Measurements from ENCODE around the gene PTH1R.

DNA sequence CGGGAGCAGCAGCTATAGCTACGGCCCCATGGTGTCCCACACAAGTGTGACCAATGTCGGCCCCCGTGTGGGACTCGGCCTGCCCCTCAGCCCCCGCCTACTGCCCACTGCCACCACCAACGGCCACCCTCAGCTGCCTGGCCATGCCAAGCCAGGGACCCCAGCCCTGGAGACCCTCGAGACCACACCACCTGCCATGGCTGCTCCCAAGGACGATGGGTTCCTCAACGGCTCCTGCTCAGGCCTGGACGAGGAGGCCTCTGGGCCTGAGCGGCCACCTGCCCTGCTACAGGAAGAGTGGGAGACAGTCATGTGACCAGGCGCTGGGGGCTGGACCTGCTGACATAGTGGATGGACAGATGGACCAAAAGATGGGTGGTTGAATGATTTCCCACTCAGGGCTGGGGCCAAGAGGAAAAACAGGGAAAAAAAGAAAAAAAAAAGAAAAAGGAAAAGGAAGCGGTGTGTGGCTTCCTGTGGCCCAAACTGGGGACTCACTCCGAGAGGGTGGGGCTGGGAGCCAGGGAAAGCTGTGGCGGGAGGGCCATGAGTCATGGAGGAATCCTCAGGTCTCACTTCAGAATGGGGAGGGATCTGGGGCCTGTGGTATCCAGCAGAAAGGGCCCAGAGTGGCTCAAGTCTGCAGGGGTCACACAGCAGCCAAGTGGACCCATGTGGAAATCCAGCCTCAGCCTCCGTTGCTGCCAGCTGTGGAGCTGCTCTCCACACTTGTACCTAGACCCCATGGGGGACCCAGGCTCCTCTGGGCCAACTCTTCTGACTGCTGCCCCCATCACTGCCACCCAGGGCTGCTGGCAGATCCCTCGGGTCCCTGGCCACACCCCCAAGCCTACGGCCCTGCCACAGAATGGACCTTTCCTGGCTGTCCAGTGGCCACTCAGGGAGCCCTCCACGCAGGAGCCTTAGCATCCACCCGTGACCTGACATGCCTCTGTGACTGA lies 26.1 kb downstream of the PTH1R start:
- TF ChIP-seq, protein P1, sequence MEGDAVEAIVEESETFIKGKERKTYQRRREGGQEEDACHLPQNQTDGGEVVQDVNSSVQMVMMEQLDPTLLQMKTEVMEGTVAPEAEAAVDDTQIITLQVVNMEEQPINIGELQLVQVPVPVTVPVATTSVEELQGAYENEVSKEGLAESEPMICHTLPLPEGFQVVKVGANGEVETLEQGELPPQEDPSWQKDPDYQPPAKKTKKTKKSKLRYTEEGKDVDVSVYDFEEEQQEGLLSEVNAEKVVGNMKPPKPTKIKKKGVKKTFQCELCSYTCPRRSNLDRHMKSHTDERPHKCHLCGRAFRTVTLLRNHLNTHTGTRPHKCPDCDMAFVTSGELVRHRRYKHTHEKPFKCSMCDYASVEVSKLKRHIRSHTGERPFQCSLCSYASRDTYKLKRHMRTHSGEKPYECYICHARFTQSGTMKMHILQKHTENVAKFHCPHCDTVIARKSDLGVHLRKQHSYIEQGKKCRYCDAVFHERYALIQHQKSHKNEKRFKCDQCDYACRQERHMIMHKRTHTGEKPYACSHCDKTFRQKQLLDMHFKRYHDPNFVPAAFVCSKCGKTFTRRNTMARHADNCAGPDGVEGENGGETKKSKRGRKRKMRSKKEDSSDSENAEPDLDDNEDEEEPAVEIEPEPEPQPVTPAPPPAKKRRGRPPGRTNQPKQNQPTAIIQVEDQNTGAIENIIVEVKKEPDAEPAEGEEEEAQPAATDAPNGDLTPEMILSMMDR (IDR thresholded peaks at IDR 0.05) = no peak
- TF ChIP-seq ZFX (IDR thresholded peaks at IDR 0.05; ENCODE audit: borderline replicate concordance) = no peak

Data from 22Rv1 (cell line).